SK-N-SH (cell line): ENCODE results near the gene PRKCH. TPM values are rescaled to one million over a fixed set of nuclear protein-coding genes. Genes with fewer than 3 reads are reported as not detected.

Source experiments
- CTCF ChIA-PET: fragments of 300-600, 350-600 bp; formaldehyde crosslinking; extraction: SDS; loops from one replicate; lab custom pipeline; 2021; lab: Yijun Ruan, JAX
- POLR2A ChIA-PET: fragments of 350-600 bp; sonication (Branson Sonifier 250); formaldehyde crosslinking; extraction: SDS; loops from one replicate; lab custom pipeline; 2020; ENCODE audit warnings: antibody characterized with exemption, inconsistent platforms; lab: Yijun Ruan, JAX
- DNase-seq: peaks from one replicate; pipeline ENCODE4 v3.0.0; 2012
- H2AFZ ChIP-seq: fragments of 200-600 bp; sonication (generic); 2 replicates; pipeline ENCODE4 v1.8.1; 2016; ENCODE audit warnings: antibody characterized with exemption, mild to moderate bottlenecking, low read depth
- H3F3A ChIP-seq: fragments of 200-600 bp; sonication (generic); replicated peaks from 2 replicates; pipeline ENCODE3; 2016; ENCODE audit warnings: antibody characterized with exemption, mild to moderate bottlenecking; ENCODE audit not compliant: insufficient read depth
- H3K27ac ChIP-seq, 2 experiments: fragments of 200-500 bp in 1 of 2; fragments of 200-600 bp in 1 of 2; sonication (Bioruptor generic) in 1 of 2; sonication (generic), shearing (Covaris generic) in 1 of 2; 2 replicates each; pipeline versions ENCODE4 v1.5.1 to v1.6.1; 2014 to 2016; ENCODE audit warnings: low read depth in 2 of 2, inconsistent platforms in 1 of 2, low read length in 1 of 2, mild to moderate bottlenecking in 1 of 2, mixed read lengths in 1 of 2
- H3K27me3 ChIP-seq: fragments of 200-600 bp; sonication (generic), shearing (Covaris generic); 2 replicates; pipeline ENCODE4 v1.6.1; 2016; ENCODE audit warnings: mixed run types; ENCODE audit not compliant: insufficient read depth
- H3K36me3 ChIP-seq, 2 experiments: fragments of 200-500 bp in 1 of 2; fragments of 200-600 bp in 1 of 2; sonication (Bioruptor generic) in 1 of 2; sonication (generic) in 1 of 2; replicated peaks in 1 of 2; 2 replicates each; pipeline versions ENCODE3 to v1.5.1; 2014 to 2016; ENCODE audit warnings: low read length in 1 of 2, mild to moderate bottlenecking in 1 of 2; ENCODE audit not compliant: insufficient read depth in 2 of 2, control insufficient read depth in 1 of 2
- H3K4me1 ChIP-seq, 2 experiments: fragments of 200-500 bp in 1 of 2; fragments of 200-600 bp in 1 of 2; sonication (Bioruptor generic) in 1 of 2; sonication (generic), shearing (Covaris generic) in 1 of 2; 2 replicates each; pipeline versions ENCODE4 v1.5.1 to v1.6.1; 2014 to 2016; ENCODE audit warnings: low read depth in 1 of 2, low read length in 1 of 2, mixed run types in 1 of 2; ENCODE audit not compliant: insufficient read depth in 2 of 2, control insufficient read depth in 1 of 2
- H3K4me2 ChIP-seq: fragments of 200-600 bp; sonication (generic), shearing (Covaris generic); 2 replicates; pipeline ENCODE4 v1.6.1; 2017; ENCODE audit warnings: mixed run types
- H3K4me3 ChIP-seq, 2 experiments: fragments of 200-500 bp in 1 of 2; fragments of 200-600 bp in 1 of 2; sonication (Bioruptor generic) in 1 of 2; sonication (generic), shearing (Covaris generic) in 1 of 2; 2 replicates each; pipeline versions ENCODE4 v1.5.1 to v1.8.1; 2014 to 2016; ENCODE audit warnings: low read depth in 2 of 2, inconsistent platforms in 1 of 2, low read length in 1 of 2, mild to moderate bottlenecking in 1 of 2, mixed read lengths in 1 of 2, moderate library complexity in 1 of 2
- H3K79me2 ChIP-seq: fragments of 200-600 bp; sonication (generic); 2 replicates; pipeline ENCODE4 v1.8.1; 2017; ENCODE audit warnings: mild to moderate bottlenecking; ENCODE audit not compliant: insufficient read depth
- H3K9ac ChIP-seq: fragments of 200-600 bp; sonication (generic); 2 replicates; pipeline ENCODE4 v1.6.1; 2017; ENCODE audit warnings: mixed run types
- H3K9me2 ChIP-seq: fragments of 200-600 bp; sonication (generic); 2 replicates; pipeline ENCODE4 v1.6.1; 2017; ENCODE audit warnings: mixed run types
- H3K9me3 ChIP-seq: fragments of 200-600 bp; sonication (generic); 2 replicates; pipeline ENCODE4 v1.6.1; 2017; ENCODE audit warnings: mixed run types, mild to moderate bottlenecking, moderate library complexity
- H4K20me1 ChIP-seq: fragments of 200-600 bp; sonication (generic); 2 replicates; pipeline ENCODE4 v1.6.1; 2017; ENCODE audit warnings: mild to moderate bottlenecking, mixed run types; ENCODE audit not compliant: insufficient read depth
- EZH2phosphoT487 ChIP-seq: fragments of 200-600 bp; sonication (generic); IDR thresholded peaks from 2 replicates; pipeline ENCODE4 v1.6.1; 2017; ENCODE audit warnings: low read depth, mixed run types, mild to moderate bottlenecking, antibody characterized with exemption, moderate library complexity, borderline replicate concordance
- GATA2 ChIP-seq: sonication (generic); formaldehyde crosslinking; IDR thresholded peaks from 2 replicates; pipeline ENCODE4 v1.5.0; 2020; ENCODE audit warnings: mild to moderate bottlenecking, missing genetic modification reagents
- MEF2A ChIP-seq: IDR thresholded peaks from 2 replicates; pipeline ENCODE4 v1.4.0; 2012; ENCODE audit warnings: low read depth, borderline replicate concordance
- MXI1 ChIP-seq: IDR thresholded peaks from 2 replicates; pipeline ENCODE4 v1.6.1; 2012; ENCODE audit warnings: mild to moderate bottlenecking, low read depth, low read length, improper control_type of control experiment
- NFIC ChIP-seq: IDR thresholded peaks from 2 replicates; pipeline ENCODE4 v1.4.0; 2012; ENCODE audit warnings: borderline replicate concordance
- RFX5 ChIP-seq: IDR thresholded peaks from 2 replicates; pipeline ENCODE4 v1.6.1; 2012; ENCODE audit warnings: mild to moderate bottlenecking, improper control_type of control experiment, low read length
- RXRA ChIP-seq: IDR thresholded peaks from 2 replicates; pipeline ENCODE4 v1.4.0; 2012; ENCODE audit warnings: low read depth, mild to moderate bottlenecking, borderline replicate concordance
- SIN3A ChIP-seq: IDR thresholded peaks from 2 replicates; pipeline ENCODE4 v1.6.1; 2012; ENCODE audit warnings: low read depth, mild to moderate bottlenecking, low read length, moderate library complexity, borderline replicate concordance
- TCF12 ChIP-seq: IDR thresholded peaks from 2 replicates; pipeline ENCODE4 v1.4.0; 2012
- YY1 ChIP-seq: IDR thresholded peaks from 2 replicates; pipeline ENCODE4 v1.4.0; 2012; ENCODE audit warnings: low read depth, mild to moderate bottlenecking
- WGBS: methylation state at CpG from one replicate; pipeline ENCODE4 v1.1.6; 2017; ENCODE audit warnings: low lambda C conversion rate; 5-methylcytosine and 5-hydroxymethylcytosine counted together
- polyA plus RNA-seq, 3 experiments: library from polyadenylated mRNA; depleted of rRNA; stranded (reverse); fragments of >200 nt; gene quantifications; 2 replicates each; pipeline ENCODE4 v1.2.3, GENCODE V29; 2012
- TF ChIP-seq, protein P1 (sequence below): fragments of 150-350 bp; IDR thresholded peaks from 2 replicates; pipeline ENCODE4 v1.6.1; 2016; ENCODE audit warnings: mild to moderate bottlenecking, low read depth, low read length
- TF ChIP-seq, protein P2 (sequence below): fragments of 150-350 bp; IDR thresholded peaks from 2 replicates; pipeline ENCODE4 v1.6.1; 2017; ENCODE audit warnings: antibody characterized with exemption, low read length, low read depth, borderline replicate concordance
- TF ChIP-seq, protein P3 (sequence below): IDR thresholded peaks from 2 replicates; pipeline ENCODE4 v1.4.0; 2012; ENCODE audit warnings: low read depth, borderline replicate concordance
- TF ChIP-seq, protein P4 (sequence below): IDR thresholded peaks from 2 replicates; pipeline ENCODE4 v1.6.1; 2012; ENCODE audit warnings: mild to moderate bottlenecking, low read depth, low read length, moderate library complexity
- TF ChIP-seq, protein P5 (sequence below): IDR thresholded peaks from 2 replicates; pipeline ENCODE4 v1.4.0; 2012; ENCODE audit warnings: low read depth
- TF ChIP-seq, protein P6 (sequence below): IDR thresholded peaks from 2 replicates; pipeline ENCODE4 v1.4.0; 2012; ENCODE audit warnings: low read depth, borderline replicate concordance

Gene PRKCH
- polyA plus RNA-seq, 1 of the 3 experiments (the other 2 are of a cell fraction), result 4.2 TPM

DNA sequence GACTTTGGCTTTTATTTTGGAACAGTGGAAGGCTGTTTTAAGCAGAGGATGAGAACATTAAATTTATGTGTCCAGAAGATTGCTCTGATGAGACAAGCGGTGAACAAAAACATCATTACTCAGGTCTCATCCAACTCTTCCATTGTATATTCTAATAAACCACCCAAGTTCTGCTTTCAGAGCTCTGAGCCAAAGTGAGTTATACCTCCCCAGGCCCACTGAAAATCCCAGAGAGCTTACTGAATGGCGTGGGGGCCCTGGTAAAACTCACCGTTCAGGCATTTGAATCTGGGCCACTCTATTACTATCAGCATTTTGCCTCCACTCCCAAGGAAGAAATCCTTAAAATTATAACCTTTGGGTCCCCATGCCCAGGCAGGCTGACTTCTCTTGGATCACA, 251.9 kb downstream of the PRKCH start:
- WGBS, result 73% methylated on average over 3 of the region's 3 CpGs
- H3K9ac ChIP-seq, result peak overlapping the region; percentile 21; the same call in 1 of the 2 replicates
- no peak for DNase-seq
- no peaks in the 10 kb centered on the region for H3K27me3 ChIP-seq
- no peaks in the 10 kb centered on the region for H4K20me1 ChIP-seq
- H3K9me3 ChIP-seq, result no peaks in the 10 kb centered on the region
- H3K9me2 ChIP-seq, result no peaks in the 10 kb centered on the region
- peaks cover 31% of the 10 kb centered on the region for H3F3A ChIP-seq
- H3K36me3 ChIP-seq, result no peaks in the 10 kb centered on the region
- peaks cover 28 to 40% of the 10 kb centered on the region in 2 experiments for H3K4me1 ChIP-seq
- no peak overlapping the region for H3K4me3 ChIP-seq
- peak overlapping the region; percentile 39 to 73 for H3K27ac ChIP-seq
- H3K79me2 ChIP-seq, result no peaks in the 10 kb centered on the region
- POLR2A ChIA-PET, result no interaction called here
- H3K4me2 ChIP-seq, result peak overlapping the region; percentile 7; the same call in 1 of the 2 replicates
- TF ChIP-seq GATA2 (CRISPR knock-in tag) (no peak), RFX5 (no peak)
- TF ChIP-seq, protein P1, sequence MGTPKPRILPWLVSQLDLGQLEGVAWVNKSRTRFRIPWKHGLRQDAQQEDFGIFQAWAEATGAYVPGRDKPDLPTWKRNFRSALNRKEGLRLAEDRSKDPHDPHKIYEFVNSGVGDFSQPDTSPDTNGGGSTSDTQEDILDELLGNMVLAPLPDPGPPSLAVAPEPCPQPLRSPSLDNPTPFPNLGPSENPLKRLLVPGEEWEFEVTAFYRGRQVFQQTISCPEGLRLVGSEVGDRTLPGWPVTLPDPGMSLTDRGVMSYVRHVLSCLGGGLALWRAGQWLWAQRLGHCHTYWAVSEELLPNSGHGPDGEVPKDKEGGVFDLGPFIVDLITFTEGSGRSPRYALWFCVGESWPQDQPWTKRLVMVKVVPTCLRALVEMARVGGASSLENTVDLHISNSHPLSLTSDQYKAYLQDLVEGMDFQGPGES, result no peak
- TF ChIP-seq, protein P2, sequence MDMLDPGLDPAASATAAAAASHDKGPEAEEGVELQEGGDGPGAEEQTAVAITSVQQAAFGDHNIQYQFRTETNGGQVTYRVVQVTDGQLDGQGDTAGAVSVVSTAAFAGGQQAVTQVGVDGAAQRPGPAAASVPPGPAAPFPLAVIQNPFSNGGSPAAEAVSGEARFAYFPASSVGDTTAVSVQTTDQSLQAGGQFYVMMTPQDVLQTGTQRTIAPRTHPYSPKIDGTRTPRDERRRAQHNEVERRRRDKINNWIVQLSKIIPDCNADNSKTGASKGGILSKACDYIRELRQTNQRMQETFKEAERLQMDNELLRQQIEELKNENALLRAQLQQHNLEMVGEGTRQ, result no peak
- TF ChIP-seq, all 33 proteins: peak for 0
- no peak overlapping the region for H2AFZ ChIP-seq
- CTCF ChIA-PET, result interaction anchor here (1.2 to 1.3 kb wide), 3 partner anchors 8 to 104 kb away, joined by 3 to 6 read pairs (median 3); no protein-coding TSS in a partner anchor

DNA sequence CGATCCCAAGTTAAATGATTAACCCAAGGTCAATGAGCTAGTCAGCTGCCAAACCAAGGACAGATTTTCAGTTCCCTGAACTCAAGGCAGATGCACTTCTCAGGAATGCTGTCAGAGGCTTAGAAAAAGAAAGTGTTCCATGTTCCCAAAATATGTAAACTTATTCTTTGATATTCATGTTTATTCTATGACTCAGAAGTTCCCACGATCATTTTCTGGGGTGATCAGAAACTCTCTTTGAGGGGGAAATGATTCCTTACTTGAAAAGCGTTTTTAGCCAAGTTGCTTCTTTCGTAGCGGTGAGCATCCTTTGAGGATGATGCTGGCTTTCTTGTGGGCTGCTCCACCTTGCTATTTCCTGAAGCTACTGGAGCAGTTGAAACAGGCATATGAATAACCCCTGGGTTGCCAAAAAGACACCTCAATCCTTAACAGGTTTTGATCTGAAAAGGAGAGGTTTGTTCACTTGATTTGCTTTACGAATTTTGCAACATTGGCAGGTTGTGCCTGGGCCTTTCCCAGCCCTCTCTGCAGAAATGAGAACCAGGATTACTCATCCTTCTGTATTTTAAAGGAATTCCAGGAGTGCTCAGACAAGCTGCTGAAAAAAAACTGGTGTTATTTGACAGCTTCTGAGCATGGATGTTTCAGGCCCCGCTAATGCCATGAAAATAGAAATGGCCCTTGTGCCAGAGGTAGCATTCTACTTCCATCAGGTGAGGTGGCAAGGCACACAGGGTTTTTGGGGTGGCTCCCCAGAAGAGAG, 252.6 kb downstream of the PRKCH start:
- no peaks in the 10 kb centered on the region for H3K9me3 ChIP-seq
- POLR2A ChIA-PET, result no interaction called here
- CTCF ChIA-PET, result interaction anchor here (1.1 to 1.3 kb wide), 3 partner anchors 9 to 99 kb away, joined by 3 to 6 read pairs (median 3); no protein-coding TSS in a partner anchor
- TF ChIP-seq RXRA (no peak), EZH2phosphoT487 (no peak), TCF12 (peak; percentile 62; the same call in 1 of the 2 replicates), YY1 (no peak), GATA2 (CRISPR knock-in tag) (no peak), MXI1 (no peak), MEF2A (no peak), SIN3A (no peak), NFIC (no peak)
- TF ChIP-seq, protein P3, sequence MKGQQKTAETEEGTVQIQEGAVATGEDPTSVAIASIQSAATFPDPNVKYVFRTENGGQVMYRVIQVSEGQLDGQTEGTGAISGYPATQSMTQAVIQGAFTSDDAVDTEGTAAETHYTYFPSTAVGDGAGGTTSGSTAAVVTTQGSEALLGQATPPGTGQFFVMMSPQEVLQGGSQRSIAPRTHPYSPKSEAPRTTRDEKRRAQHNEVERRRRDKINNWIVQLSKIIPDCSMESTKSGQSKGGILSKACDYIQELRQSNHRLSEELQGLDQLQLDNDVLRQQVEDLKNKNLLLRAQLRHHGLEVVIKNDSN, result no peak
- TF ChIP-seq, protein P4, sequence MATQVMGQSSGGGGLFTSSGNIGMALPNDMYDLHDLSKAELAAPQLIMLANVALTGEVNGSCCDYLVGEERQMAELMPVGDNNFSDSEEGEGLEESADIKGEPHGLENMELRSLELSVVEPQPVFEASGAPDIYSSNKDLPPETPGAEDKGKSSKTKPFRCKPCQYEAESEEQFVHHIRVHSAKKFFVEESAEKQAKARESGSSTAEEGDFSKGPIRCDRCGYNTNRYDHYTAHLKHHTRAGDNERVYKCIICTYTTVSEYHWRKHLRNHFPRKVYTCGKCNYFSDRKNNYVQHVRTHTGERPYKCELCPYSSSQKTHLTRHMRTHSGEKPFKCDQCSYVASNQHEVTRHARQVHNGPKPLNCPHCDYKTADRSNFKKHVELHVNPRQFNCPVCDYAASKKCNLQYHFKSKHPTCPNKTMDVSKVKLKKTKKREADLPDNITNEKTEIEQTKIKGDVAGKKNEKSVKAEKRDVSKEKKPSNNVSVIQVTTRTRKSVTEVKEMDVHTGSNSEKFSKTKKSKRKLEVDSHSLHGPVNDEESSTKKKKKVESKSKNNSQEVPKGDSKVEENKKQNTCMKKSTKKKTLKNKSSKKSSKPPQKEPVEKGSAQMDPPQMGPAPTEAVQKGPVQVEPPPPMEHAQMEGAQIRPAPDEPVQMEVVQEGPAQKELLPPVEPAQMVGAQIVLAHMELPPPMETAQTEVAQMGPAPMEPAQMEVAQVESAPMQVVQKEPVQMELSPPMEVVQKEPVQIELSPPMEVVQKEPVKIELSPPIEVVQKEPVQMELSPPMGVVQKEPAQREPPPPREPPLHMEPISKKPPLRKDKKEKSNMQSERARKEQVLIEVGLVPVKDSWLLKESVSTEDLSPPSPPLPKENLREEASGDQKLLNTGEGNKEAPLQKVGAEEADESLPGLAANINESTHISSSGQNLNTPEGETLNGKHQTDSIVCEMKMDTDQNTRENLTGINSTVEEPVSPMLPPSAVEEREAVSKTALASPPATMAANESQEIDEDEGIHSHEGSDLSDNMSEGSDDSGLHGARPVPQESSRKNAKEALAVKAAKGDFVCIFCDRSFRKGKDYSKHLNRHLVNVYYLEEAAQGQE, result no peak
- TF ChIP-seq, protein P5, sequence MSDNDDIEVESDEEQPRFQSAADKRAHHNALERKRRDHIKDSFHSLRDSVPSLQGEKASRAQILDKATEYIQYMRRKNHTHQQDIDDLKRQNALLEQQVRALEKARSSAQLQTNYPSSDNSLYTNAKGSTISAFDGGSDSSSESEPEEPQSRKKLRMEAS, result peak; percentile 55; the same call in 1 of the 2 replicates
- TF ChIP-seq, protein P6, sequence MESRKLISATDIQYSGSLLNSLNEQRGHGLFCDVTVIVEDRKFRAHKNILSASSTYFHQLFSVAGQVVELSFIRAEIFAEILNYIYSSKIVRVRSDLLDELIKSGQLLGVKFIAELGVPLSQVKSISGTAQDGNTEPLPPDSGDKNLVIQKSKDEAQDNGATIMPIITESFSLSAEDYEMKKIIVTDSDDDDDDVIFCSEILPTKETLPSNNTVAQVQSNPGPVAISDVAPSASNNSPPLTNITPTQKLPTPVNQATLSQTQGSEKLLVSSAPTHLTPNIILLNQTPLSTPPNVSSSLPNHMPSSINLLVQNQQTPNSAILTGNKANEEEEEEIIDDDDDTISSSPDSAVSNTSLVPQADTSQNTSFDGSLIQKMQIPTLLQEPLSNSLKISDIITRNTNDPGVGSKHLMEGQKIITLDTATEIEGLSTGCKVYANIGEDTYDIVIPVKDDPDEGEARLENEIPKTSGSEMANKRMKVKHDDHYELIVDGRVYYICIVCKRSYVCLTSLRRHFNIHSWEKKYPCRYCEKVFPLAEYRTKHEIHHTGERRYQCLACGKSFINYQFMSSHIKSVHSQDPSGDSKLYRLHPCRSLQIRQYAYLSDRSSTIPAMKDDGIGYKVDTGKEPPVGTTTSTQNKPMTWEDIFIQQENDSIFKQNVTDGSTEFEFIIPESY, result no peak

More for the DNA sequence above, 252.6 kb downstream of the PRKCH start:
- Histone ChIP-seq H2AFZ (no peak overlapping the region), H3K27ac (peak overlapping the region; percentile 39 to 73), H4K20me1 (no peaks in the 10 kb centered on the region), H3K9me2 (no peaks in the 10 kb centered on the region), H3K4me2 (peak overlapping the region; percentile 7; the same call in 1 of the 2 replicates), H3F3A (peaks cover 34% of the 10 kb centered on the region), H3K4me3 (no peak overlapping the region), H3K9ac (peak overlapping the region; percentile 21; the same call in 1 of the 2 replicates), H3K79me2 (no peaks in the 10 kb centered on the region), H3K36me3 (no peaks in the 10 kb centered on the region), H3K4me1 (peaks cover 34 to 46% of the 10 kb centered on the region in 2 experiments), H3K27me3 (no peaks in the 10 kb centered on the region)
- 47% methylated on average over 7 of the region's 7 CpGs for WGBS
- DNase-seq, result no peak
